ENCODE results near the gene IGFBP7.

The IGFBP7 gene

DNA sequence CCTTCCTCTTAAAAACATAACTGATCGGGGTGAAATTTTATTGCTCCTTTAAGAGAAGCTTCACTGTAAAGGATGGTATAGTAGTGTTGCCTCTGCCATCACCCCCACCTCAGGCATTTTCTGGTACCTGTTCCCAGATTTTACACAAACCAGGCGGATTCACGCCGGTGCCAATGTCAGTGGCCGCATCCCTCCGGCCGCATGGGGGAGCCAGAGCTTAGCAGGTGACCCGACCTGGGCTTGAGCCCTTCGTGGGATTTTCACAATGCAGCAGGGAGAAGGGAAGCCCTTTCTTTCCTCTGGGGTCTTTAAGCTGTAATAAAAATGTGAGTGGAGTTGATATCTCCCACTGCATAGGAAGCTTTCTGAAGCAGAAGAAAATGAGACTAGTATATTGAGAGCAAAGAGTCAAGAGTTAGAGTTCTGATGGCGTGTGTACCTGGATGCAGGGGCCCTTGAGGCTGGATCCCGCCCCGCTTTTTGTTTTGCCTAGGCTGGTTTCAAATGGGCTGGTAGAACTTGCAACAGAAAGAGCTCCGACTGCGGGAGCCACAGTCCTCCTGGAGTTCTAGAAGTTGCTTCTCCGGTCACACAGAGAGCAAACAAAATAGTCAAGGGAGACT, 72.1 kb downstream of the IGFBP7 start:
- DNase-seq, result no peak

DNA sequence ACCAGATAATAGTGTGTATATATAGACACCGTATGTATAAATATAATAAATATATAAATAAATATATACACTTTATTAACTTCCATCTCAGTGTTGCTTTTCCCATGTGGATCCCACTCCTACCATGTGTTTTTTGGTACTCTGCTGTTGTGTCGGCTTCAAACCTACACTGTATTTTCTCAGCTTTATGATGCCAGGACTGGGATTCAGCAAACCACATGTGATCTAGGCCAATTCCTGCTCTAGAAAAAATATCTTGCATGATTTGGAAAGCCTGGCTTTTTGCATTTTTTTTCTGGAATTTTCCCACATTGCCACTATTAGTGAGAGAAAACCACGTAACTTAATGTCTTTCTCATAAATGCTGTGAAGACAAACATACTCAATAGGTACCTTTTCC, 75.7 kb downstream of the IGFBP7 start:
- no peak for DNase-seq

DNA sequence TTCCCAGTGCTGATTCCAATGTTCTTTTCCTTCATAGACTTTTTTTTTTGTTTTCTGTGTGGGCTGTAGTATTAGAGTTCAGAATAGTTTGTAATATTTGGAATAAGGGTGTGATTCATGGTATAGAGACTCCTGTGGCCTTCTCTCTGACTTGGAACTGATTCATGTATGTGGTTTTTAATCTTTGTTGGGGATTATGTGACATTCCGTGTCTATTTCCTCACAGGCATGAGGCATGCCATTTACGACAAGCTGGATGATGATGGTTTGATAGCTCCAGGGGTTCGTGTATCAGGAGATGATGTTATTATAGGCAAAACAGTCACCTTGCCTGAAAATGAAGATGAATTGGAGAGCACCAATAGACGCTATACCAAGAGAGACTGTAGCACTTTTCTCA, 87.1 kb downstream of the IGFBP7 start:
- no peak for DNase-seq

DNA sequence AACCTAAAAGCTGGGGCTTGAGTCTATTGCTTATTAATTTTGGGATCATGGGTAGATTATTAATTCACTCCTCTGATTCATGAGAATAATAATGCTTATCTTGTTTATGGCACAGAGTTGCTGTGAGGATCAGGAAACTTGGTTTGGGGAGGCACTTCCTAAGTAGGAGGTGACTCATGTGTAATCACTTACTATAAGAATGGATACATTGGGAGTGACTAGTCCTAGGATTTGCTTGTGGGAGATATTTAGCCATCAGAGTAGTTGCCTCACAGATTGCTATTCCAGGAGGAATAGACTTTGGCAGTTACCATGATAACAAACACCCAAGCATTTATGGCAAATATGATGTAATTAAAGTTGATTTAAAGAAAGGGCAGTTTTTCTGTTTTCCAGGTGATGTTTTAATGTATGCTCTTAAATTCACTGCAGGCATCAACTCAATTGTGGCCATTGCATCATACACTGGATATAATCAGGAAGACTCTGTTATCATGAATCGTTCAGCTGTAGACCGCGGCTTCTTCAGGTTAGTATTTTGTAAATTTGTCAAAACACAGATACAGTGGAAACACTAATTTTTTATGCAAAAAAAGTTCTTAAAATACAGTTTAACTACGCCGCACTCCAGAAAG, 89.6 kb downstream of the IGFBP7 start:
- no peak for DNase-seq

DNA sequence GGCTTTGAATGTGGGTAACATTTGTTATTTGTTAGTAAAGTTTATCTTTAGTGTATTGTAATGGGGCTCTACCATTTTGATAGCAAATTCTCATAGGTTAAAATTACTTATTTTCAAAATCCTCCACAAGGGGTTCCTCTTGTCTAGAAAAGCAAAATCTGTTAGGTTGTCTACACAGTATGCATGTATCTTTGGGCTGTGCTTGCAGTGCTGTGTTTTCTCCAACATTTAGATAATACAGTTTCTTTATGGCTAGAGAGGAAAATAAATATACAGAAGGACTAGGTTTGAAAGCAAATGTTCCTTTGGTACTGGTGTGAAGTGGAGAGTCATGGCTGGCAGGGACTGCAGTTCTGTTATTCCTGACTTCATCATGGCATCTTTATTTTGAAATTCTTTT, 91.2 kb downstream of the IGFBP7 start:
- DNase-seq, result no peak

DNA sequence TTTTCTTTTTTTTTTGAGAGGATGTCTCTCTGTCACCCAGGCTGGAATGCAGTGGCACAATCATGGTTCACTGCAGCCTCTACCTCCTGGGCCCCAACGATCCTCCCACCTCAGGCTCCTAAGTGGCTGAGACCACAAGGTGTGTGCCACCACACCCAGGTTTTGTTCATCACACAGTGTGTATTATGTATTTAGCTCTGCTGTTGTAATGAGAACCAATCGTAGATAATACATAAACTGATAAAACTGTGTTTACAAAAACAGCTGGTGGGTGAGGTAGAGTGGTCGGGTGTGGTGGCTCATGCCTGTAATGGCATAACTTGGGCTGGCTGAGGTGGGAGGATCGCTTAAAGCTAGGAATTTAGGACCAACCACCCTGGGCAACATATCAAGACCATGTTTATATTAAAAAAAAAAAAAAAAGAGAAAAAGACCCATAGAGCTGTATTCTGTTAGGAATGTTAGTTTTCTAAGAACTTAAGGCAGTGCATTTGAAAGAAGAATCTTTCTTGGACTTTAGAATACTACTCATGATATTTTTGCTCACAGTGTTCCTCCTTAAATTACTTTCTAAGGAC, 96.6 kb downstream of the IGFBP7 start:
- no peak for DNase-seq

DNA sequence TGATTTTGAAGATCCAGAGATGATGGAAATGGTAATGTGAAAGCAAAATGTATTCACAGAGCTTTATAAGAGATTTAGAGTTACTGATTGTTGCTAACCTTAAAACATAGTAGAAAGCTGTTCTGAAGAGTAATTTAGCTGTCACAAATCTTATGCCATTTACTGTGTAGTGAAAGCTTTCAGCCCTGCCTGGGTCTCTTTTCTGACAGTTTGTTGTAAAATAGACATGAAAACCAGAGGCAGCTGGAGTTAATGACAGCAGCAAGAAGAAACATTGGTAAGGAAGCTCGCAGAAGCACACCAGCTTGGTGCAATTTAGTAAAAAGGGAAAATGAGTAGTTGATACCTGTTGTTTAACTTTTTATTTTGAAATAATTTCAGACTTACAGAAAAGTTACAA, 110.4 kb downstream of the IGFBP7 start:
- no peak for DNase-seq

DNA sequence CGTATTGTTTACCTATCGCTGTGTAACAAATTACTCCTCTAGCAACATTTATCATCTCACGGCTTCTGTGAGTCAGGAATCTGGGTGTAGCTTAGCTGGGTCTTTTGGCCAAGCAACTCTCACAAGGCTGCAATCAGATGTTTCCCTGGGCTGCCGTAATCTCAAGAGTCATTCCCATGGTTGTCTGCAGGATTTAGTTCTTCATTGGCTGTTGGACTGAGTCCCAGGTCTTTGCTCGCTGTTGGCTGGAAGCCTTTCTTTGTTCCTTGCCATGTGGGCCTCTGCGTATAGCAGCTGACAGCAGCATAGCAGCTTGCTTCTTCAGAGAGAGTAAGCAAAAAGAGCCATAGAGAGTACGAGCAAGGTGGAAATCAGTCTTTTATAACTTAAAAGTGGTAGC, 114.7 kb downstream of the IGFBP7 start:
- DNase-seq, result no peak

DNA sequence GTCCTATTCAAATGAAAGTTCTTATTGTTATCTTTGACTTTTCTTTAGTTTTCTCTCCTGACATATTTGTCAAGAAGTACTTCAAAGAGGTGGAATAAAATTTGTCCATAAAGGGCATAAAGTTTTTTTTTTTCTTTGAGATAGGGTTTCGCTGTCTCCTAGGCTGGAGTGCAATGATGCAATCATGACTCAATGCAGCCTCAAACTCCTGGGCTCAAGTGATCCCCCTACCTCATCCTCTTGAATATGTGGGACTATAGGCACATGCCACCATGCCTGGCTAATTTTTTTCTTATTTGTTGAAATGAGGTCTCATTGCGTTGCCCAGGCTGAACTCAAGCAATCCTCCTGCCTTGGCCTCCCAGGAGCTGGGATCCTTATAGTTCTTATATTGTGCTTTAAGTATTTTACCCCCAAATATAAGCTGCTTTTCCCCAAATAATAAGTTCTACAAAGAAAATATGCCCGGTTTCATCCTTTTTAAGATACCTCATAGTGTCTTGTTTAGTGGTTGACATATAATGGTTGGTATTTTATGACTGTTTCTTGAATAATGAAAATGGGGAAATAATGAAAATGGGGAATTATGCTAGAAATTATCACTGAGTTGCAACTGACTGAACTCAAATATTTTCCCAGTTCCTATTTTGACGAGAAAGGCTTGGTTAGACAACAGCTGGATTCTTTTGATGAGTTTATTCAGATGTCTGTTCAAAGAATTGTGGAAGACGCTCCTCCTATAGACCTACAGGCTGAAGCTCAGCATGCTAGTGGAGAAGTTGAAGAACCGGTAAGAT, 119.9 kb downstream of the IGFBP7 start:
- DNase-seq, result no peak

DNA sequence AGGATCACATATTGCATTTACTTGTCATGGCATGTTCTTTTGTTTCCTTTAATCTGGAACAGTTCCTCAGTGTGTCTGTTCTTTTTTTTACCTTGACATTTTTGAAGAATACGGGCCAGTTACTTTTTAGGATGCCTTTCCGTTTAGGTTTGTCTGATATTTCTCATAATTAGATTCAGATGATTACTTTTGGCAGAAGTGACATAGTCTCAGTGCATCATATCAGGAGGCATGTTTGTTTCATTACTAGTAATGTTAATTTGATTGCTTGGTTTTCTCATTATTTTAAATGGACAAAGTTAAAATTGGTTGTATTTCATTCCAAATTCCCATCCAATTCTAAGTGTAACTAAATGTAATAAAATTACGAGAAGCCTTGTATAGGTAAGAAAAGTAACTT, 123.2 kb downstream of the IGFBP7 start:
- no peak for DNase-seq

DNA sequence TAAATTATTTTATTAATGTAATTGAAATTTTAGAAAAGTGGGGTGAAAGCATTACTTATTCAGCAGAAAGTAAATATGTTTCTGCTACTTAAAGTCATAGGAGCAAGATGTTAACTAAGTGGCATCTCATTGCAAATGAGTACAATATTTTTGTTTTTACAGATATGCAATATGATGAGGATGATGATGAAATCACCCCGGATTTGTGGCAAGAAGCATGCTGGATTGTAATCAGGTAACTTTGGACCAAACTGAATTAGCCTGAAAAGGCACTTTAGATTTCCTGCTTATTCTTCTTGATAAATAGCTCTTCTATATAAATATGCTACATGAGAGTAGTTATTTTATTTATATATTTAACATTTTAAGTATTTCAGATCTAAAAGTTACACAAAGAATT, 124.0 kb downstream of the IGFBP7 start:
- DNase-seq, result no peak

DNA sequence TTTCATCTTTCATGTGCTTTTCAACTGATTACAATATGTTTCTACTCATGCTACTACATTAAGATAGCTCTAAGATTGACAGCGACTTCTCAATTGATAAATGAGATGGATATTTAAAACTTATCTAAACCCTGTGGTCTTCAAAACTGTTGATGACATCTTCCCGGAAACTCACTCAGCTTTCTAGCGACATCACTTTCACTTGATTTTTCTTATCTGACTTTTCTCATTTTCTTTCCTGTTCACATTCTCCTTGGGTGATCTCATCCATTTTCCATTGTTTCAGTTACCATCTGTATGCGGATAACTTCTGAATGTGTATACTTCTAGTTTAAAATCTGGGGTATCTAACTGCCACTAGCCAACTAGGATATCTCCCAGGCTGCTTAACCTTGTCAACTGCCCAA, 128.4 kb downstream of the IGFBP7 start:
- peak; percentile 14 for DNase-seq
